Progenitor cell of endocrine pancreas (in vitro differentiated cells): ENCODE data around the gene MNT. TPM values are rescaled to one million over a fixed set of nuclear protein-coding genes. Genes with fewer than 3 reads are reported as not detected.
A peak's percentile ranks its signal among the peaks of the same experiment; 100 is the strongest.
"Not testable (repeated sequence)": the region's sequence is repeated elsewhere in the genome, so short reads cannot be mapped to it uniquely, and the experiment has no call there.

Experiments used
- DNase-seq: peaks from one replicate; pipeline ENCODE4 v3.0.0; 2021; ENCODE audit warnings: low spot score; ENCODE audit not compliant: unreplicated experiment
- H3K27ac Mint-ChIP-seq: 2 replicates; pipeline ENCODE4 v1.8.0; 2021; ENCODE audit warnings: mild to moderate bottlenecking, moderate library complexity, mixed read lengths
- H3K27me3 Mint-ChIP-seq: 2 replicates; pipeline ENCODE4 v1.8.0; 2021; ENCODE audit warnings: mixed read lengths
- H3K36me3 Mint-ChIP-seq: 2 replicates; pipeline ENCODE4 v1.8.0; 2022; ENCODE audit warnings: mixed read lengths; ENCODE audit not compliant: insufficient read depth
- H3K4me1 Mint-ChIP-seq: 2 replicates; pipeline ENCODE4 v1.8.0; 2021; ENCODE audit warnings: low read depth, mixed read lengths
- H3K4me3 Mint-ChIP-seq: 2 replicates; pipeline ENCODE4 v1.8.0; 2021; ENCODE audit warnings: low read depth, mild to moderate bottlenecking, moderate library complexity, mixed read lengths
- H3K9me3 Mint-ChIP-seq: 2 replicates; pipeline ENCODE4 v1.8.0; 2021; ENCODE audit warnings: low read depth, mixed read lengths
- CTCF ChIP-seq: fragments of 200-600 bp; sonication (generic); IDR thresholded peaks from one replicate; pipeline ENCODE4 v1.5.0; 2021; ENCODE audit warnings: antibody characterized with exemption, mild to moderate bottlenecking; ENCODE audit not compliant: unreplicated experiment
- long read RNA-seq: library from polyadenylated mRNA; unstranded; transcript quantifications from one replicate; pipeline ENCODE4 v2.0.0, GENCODE V29; 2020
- total RNA-seq: library from RNA; stranded (reverse); gene quantifications from 2 replicates; pipeline ENCODE4 v1.2.1, GENCODE V29; 2021

MNT gene
- 32.1 and 35.5 TPM in 2 replicates for total RNA-seq
- long read RNA-seq, partial matches to known transcripts = 0 of 3 reads
- long read RNA-seq, other reads (novel, unspliced or antisense) = 0 of 3 reads

GRCh38 chr17:2400877-2401425, at the start of gene MNT:
TSS of gene MNT (minus strand) at chr17:2401060. CDS start at chr17:2400712, 348 bp downstream.
- H3K4me3 Mint-ChIP-seq = peak within 1 kb of the TSS; percentile 93
- H3K27me3 Mint-ChIP-seq = no peaks in the 10 kb centered on the region
- DNase-seq = peak; percentile 90
- H3K9me3 Mint-ChIP-seq = no peaks in the 10 kb centered on the region
- H3K27ac Mint-ChIP-seq = peak within 1 kb of the TSS; percentile 100
- peaks cover 1% of the 10 kb centered on the region for H3K36me3 Mint-ChIP-seq
- H3K4me1 Mint-ChIP-seq = peaks cover 38% of the 10 kb centered on the region
- no peak for TF ChIP-seq CTCF

GRCh38 chr17:2450016-2450650, 49.3 kb upstream of the MNT start:
- Mint-ChIP-seq H3K9me3 (peaks cover 5% of the 10 kb centered on the region), H3K4me1 (no peaks in the 10 kb centered on the region), H3K4me3 (no peak overlapping the region), H3K36me3 (peaks cover 14% of the 10 kb centered on the region), H3K27ac (no peak overlapping the region), H3K27me3 (no peaks in the 10 kb centered on the region)
- no peak for DNase-seq
- no peak for TF ChIP-seq CTCF

- no peaks in the 10 kb centered on the region for H3K4me1 Mint-ChIP-seq
- no peaks in the 10 kb centered on the region for H3K27me3 Mint-ChIP-seq
- peaks cover 16% of the 10 kb centered on the region for H3K36me3 Mint-ChIP-seq
- no peak overlapping the region for H3K4me3 Mint-ChIP-seq
- H3K27ac Mint-ChIP-seq = peak overlapping the region; percentile 68
- TF ChIP-seq CTCF = no peak
- H3K9me3 Mint-ChIP-seq = peaks cover 5% of the 10 kb centered on the region
- DNase-seq = no peak
Observed at GRCh38 chr17:2449486-2449885, 48.6 kb upstream of the MNT start.

- not testable (repeated sequence) for H3K27me3 Mint-ChIP-seq, H3K4me1 Mint-ChIP-seq, H3K4me3 Mint-ChIP-seq, H3K9me3 Mint-ChIP-seq, DNase-seq, H3K27ac Mint-ChIP-seq
- H3K36me3 Mint-ChIP-seq = peaks cover 16% of the 10 kb centered on the region
Observed at GRCh38 chr17:2447479-2447878, 46.6 kb upstream of the MNT start.

- DNase-seq = no peak
- Mint-ChIP-seq H3K9me3 (peaks cover 5% of the 10 kb centered on the region), H3K27me3 (no peaks in the 10 kb centered on the region), H3K4me3 (no peak overlapping the region), H3K27ac (no peak overlapping the region), H3K4me1 (peaks cover 1% of the 10 kb centered on the region), H3K36me3 (peaks cover 21% of the 10 kb centered on the region)
- no peak for TF ChIP-seq CTCF
Observed at GRCh38 chr17:2445638-2446037, 44.8 kb upstream of the MNT start.

- Mint-ChIP-seq H3K9me3 (peaks cover 5% of the 10 kb centered on the region), H3K27ac (no peak overlapping the region), H3K27me3 (no peaks in the 10 kb centered on the region), H3K36me3 (peaks cover 17% of the 10 kb centered on the region), H3K4me3 (no peak overlapping the region), H3K4me1 (peaks cover 1% of the 10 kb centered on the region)
- no peak for DNase-seq
- TF ChIP-seq CTCF = no peak
Observed at GRCh38 chr17:2444382-2444781, 43.5 kb upstream of the MNT start.
